HEK293T (cell line): ENCODE data around the gene ALDH3A2.

Experiments used
- CTCF ChIA-PET: fragments of 350-600 bp; formaldehyde crosslinking; extraction: SDS; loops from one replicate; lab custom pipeline; 2021; ENCODE audit warnings: antibody characterized with exemption, inconsistent platforms; lab: Yijun Ruan, JAX
- POLR2A ChIA-PET: fragments of 350-600 bp; formaldehyde crosslinking; extraction: SDS; loops from one replicate; lab custom pipeline; 2020; ENCODE audit warnings: antibody characterized with exemption, inconsistent platforms; lab: Yijun Ruan, JAX
- DNase-seq: peaks from one replicate; pipeline ENCODE4 v3.0.0; 2012; ENCODE audit warnings: mixed read lengths; ENCODE audit errors: extremely low spot score
- ARNT ChIP-seq: fragments of 450-650 bp; IDR thresholded peaks from 2 replicates; pipeline ENCODE4 v1.6.1; 2017; ENCODE audit warnings: mild to moderate bottlenecking
- BHLHE40 ChIP-seq: fragments of 450-650 bp; IDR thresholded peaks from 2 replicates; pipeline ENCODE4 v1.6.1; 2016; ENCODE audit warnings: mild to moderate bottlenecking, moderate library complexity, borderline replicate concordance
- CTBP1 ChIP-seq: fragments of 450-650 bp; IDR thresholded peaks from 2 replicates; pipeline ENCODE4 v1.6.1; 2016; ENCODE audit warnings: borderline replicate concordance
- ELF4 ChIP-seq: fragments of 450-650 bp; IDR thresholded peaks from 2 replicates; pipeline ENCODE4 v1.6.1; 2017; ENCODE audit warnings: antibody characterized with exemption
- FOXA1 ChIP-seq: fragments of 450-650 bp; IDR thresholded peaks from 2 replicates; pipeline ENCODE4 v1.6.1; 2016; ENCODE audit warnings: mild to moderate bottlenecking
- FOXK2 ChIP-seq: fragments of 450-650 bp; IDR thresholded peaks from 2 replicates; pipeline ENCODE4 v1.6.1; 2016; ENCODE audit warnings: mild to moderate bottlenecking
- FOXM1 ChIP-seq: fragments of 450-650 bp; IDR thresholded peaks from 2 replicates; pipeline ENCODE4 v1.6.1; 2017; ENCODE audit warnings: mild to moderate bottlenecking, borderline replicate concordance
- HDGF ChIP-seq: fragments of 450-650 bp; IDR thresholded peaks from 2 replicates; pipeline ENCODE4 v1.6.1; 2017; ENCODE audit warnings: antibody characterized with exemption, borderline replicate concordance
- L3MBTL2 ChIP-seq: fragments of 450-650 bp; conservative IDR thresholded peaks from 2 replicates; pipeline ENCODE4 v1.6.1; 2016; ENCODE audit warnings: mild to moderate bottlenecking
- LEF1 ChIP-seq: fragments of 450-650 bp; IDR thresholded peaks from 2 replicates; pipeline ENCODE4 v1.6.1; 2017; ENCODE audit warnings: mild to moderate bottlenecking, borderline replicate concordance
- NFRKB ChIP-seq: fragments of 450-650 bp; IDR thresholded peaks from 2 replicates; pipeline ENCODE4 v1.6.1; 2016; ENCODE audit warnings: mild to moderate bottlenecking, moderate library complexity
- PKNOX1 ChIP-seq: fragments of 450-650 bp; IDR thresholded peaks from 2 replicates; pipeline ENCODE4 v1.6.1; 2016
- SP1 ChIP-seq: fragments of 450-650 bp; IDR thresholded peaks from 2 replicates; pipeline ENCODE4 v1.6.1; 2017
- SUZ12 ChIP-seq: fragments of 450-650 bp; IDR thresholded peaks from 2 replicates; pipeline ENCODE4 v1.6.1; 2016; ENCODE audit warnings: mild to moderate bottlenecking
- TARDBP ChIP-seq: fragments of 450-650 bp; IDR thresholded peaks from 2 replicates; pipeline ENCODE4 v1.6.1; 2016
- ZNF384 ChIP-seq: fragments of 450-650 bp; IDR thresholded peaks from 2 replicates; pipeline ENCODE4 v1.6.1; 2016

ALDH3A2 gene

GRCh38 chr17:19724501-19725420 is 76.2 kb downstream of the ALDH3A2 start:
- POLR2A ChIA-PET: no interaction called here
- DNase-seq: no peak
- CTCF ChIA-PET: no interaction called here
- TF ChIP-seq FOXA1 (no peak), CTBP1 (no peak), SUZ12 (no peak), LEF1 (no peak), ARNT (no peak), HDGF (no peak), FOXM1 (no peak), FOXK2 (no peak), ELF4 (no peak), TARDBP (no peak), ZNF384 (no peak)

GRCh38 chr17:19725486-19725885 is 76.9 kb downstream of the ALDH3A2 start:
- no peak for DNase-seq
- ChIA-PET CTCF (no interaction called here), POLR2A (no interaction called here)
- TF ChIP-seq BHLHE40: no peak
- no peak for TF ChIP-seq NFRKB
- no peak for TF ChIP-seq ARNT
- TF ChIP-seq HDGF: no peak
- no peak for TF ChIP-seq FOXM1
- TF ChIP-seq ELF4: no peak
- TF ChIP-seq TARDBP: no peak
- no peak for TF ChIP-seq LEF1
- TF ChIP-seq CTBP1: no peak
- no peak for TF ChIP-seq ZNF384
- TF ChIP-seq PKNOX1: no peak
- TF ChIP-seq L3MBTL2: no peak
- TF ChIP-seq SP1: no peak
- TF ChIP-seq SUZ12: no peak
- no peak for TF ChIP-seq FOXK2
- TF ChIP-seq FOXA1: no peak

GRCh38 chr17:19726631-19727376 is 78.3 kb downstream of the ALDH3A2 start:
- CTCF ChIA-PET: interaction anchor here (0.6 to 2.1 kb wide), 4 partner anchors 18 to 50 kb away, joined by 3 to 16 read pairs (median 6); no protein-coding TSS in a partner anchor
- POLR2A ChIA-PET: interaction anchor here (2.1 kb wide), 1 partner anchor 78 kb away, joined by 15 read pairs; the partner anchor contains the start of gene ALDH3A2
- no peak for DNase-seq
- TF ChIP-seq FOXM1 (no peak), PKNOX1 (no peak), ELF4 (no peak), TARDBP (no peak), ZNF384 (no peak), ARNT (no peak), CTBP1 (no peak), BHLHE40 (no peak), LEF1 (no peak), SUZ12 (no peak), L3MBTL2 (no peak), FOXA1 (no peak), HDGF (no peak), NFRKB (no peak), SP1 (no peak), FOXK2 (no peak)
